Loucy (cell line): ENCODE measurements around the gene GRID2.

ENCODE experiments used
- CTCF ChIP-seq: fragments of 200-600 bp; sonication (generic); conservative IDR thresholded peaks from 2 replicates; pipeline ENCODE4 v1.5.1; 2014; ENCODE audit warnings: mild to moderate bottlenecking, antibody characterized with exemption, low read length
- EZH2phosphoT487 ChIP-seq: fragments of 200-600 bp; IDR thresholded peaks from 2 replicates; pipeline ENCODE4 v1.6.1; 2018; ENCODE audit warnings: antibody characterized with exemption, mild to moderate bottlenecking, moderate library complexity, borderline replicate concordance

GRCh38 chr4:92339676-92340075 lies 35.9 kb downstream of the GRID2 start:
- TF ChIP-seq CTCF: no peak
- no peak for TF ChIP-seq EZH2phosphoT487
